OCI-LY1 (cell line): Measurements from ENCODE around the gene AGPAT2.
"Not testable (repeated sequence)": the region's sequence is repeated elsewhere in the genome, so short reads cannot be mapped to it uniquely, and the experiment has no call there.

Experiments
- CTCF ChIP-seq: fragments of 200-600 bp; sonication (generic), shearing (Covaris generic); IDR thresholded peaks from 2 replicates; pipeline ENCODE4 v1.5.1; 2017; ENCODE audit warnings: mild to moderate bottlenecking, antibody characterized with exemption, low read length, moderate library complexity, mixed read lengths
- EZH2 ChIP-seq: fragments of 200-600 bp; sonication (generic), shearing (Covaris generic); IDR thresholded peaks from 2 replicates; pipeline ENCODE4 v1.8.0; 2017; ENCODE audit warnings: borderline replicate concordance, mixed run types, mild to moderate bottlenecking, antibody characterized with exemption, low read length, moderate library complexity, mixed read lengths

GRCh38 chr9:136632072-136632471 lies 55.2 kb downstream of the AGPAT2 start:
- TF ChIP-seq CTCF, EZH2: not testable (repeated sequence)
